Colonic mucosa (tissue), 4 donors: ENCODE data around the gene TMEM150A. TPM values are rescaled to one million over a fixed set of nuclear protein-coding genes. Genes with fewer than 3 reads are reported as not detected.

Experiments
- DNase-seq: peaks from one replicate; pipeline ENCODE4 v3.0.0-alpha.2; 2020
- H3K27ac ChIP-seq: fragments of 200-600 bp; one replicate; pipeline ENCODE4 v1.8.0; 2021
- H3K27me3 ChIP-seq: fragments of 200-600 bp; one replicate; pipeline ENCODE4 v1.8.0; 2021
- H3K36me3 ChIP-seq: fragments of 200-600 bp; one replicate; pipeline ENCODE4 v1.8.0; 2021
- H3K4me1 ChIP-seq: fragments of 200-600 bp; one replicate; pipeline ENCODE4 v1.8.0; 2021; ENCODE audit warnings: mild to moderate bottlenecking
- H3K4me3 ChIP-seq: fragments of 200-600 bp; one replicate; pipeline ENCODE4 v1.8.0; 2021
- H3K9ac ChIP-seq, 2 donors: one replicate each; pipeline ENCODE4 v1.7.0; 2013; ENCODE audit warnings: control low read depth in 2 of 2, low read depth in 2 of 2, low read length in 2 of 2
- H3K9me3 ChIP-seq: fragments of 200-600 bp; one replicate; pipeline ENCODE4 v1.8.0; 2021
- intact Hi-C: fragments of 100-400 bp; cut with DNase I; formaldehyde crosslinking; loops from one replicate; pipeline ENCODE4 v1.14.1; 2022
- total RNA-seq, 2 donors: library from RNA; stranded (reverse); fragmentation: NEBNext Ultra II Directional in 1 of 2; extraction: Animal tissue kit (Norgen Biotek cat#: 25700) in 1 of 2; gene quantifications; one replicate each; pipeline ENCODE4 v1.2.1, GENCODE V29; 2021
- TF ChIP-seq, protein P1 (sequence below): fragments of 200-600 bp; IDR thresholded peaks from one replicate; pipeline ENCODE4 v1.8.0; 2022; ENCODE audit warnings: antibody characterized with exemption, mild to moderate bottlenecking
- donor health status: healthy.
- donor health status: DM: no; HTN: no; CAD: no.
- donor health status: DM: no; HTN: no; CAD: no.

Gene TMEM150A
- total RNA-seq, 2 donors from 2014 or later = 5.2 to 7.2 TPM

DNA sequence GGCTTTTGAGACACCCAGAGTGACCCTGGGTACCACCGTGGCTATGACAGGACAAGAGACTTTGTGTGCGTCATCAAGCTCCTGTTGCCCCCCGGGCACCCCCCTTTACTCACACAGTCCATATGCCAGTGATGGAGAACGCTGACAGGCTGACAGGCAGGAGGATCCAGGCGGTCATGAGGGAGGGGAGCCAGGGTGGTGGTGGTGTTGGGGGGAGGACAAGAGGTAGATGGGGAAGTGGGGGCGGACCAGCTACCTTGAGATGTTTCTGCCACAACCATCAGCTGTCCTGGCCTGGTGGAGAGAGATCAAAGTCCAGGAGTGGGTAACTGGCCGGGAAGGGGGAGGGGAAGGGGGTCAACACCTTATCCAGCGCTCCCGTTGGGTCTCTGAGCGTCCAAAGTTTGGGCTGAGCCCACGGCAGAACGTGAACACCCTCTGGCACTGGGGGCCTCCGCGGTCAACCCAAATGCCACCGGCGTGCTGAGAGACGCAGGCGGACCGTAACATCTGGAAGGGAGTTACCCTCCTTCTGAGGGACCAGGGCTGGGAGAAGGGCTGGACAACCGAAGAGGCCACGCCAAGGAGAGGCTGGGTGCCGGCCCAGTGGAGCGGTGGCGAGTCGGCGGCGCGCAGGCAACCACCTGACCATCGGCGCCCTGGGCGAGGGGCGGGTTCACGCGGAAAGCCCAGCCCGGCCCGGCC lies 575 bp downstream of the TMEM150A start:
- Histone ChIP-seq H3K4me3 (peak overlapping the region; percentile 80), H3K4me1 (peaks cover 4% of the 10 kb centered on the region), H3K36me3 (no peaks in the 10 kb centered on the region), H3K27me3 (no peaks in the 10 kb centered on the region), H3K9ac (peak overlapping the region; percentile 60 to 83), H3K9me3 (no peaks in the 10 kb centered on the region), H3K27ac (peak overlapping the region; percentile 84)
- peak; percentile 65 for DNase-seq
- intact Hi-C loops = no loop called here
- TF ChIP-seq, protein P1, sequence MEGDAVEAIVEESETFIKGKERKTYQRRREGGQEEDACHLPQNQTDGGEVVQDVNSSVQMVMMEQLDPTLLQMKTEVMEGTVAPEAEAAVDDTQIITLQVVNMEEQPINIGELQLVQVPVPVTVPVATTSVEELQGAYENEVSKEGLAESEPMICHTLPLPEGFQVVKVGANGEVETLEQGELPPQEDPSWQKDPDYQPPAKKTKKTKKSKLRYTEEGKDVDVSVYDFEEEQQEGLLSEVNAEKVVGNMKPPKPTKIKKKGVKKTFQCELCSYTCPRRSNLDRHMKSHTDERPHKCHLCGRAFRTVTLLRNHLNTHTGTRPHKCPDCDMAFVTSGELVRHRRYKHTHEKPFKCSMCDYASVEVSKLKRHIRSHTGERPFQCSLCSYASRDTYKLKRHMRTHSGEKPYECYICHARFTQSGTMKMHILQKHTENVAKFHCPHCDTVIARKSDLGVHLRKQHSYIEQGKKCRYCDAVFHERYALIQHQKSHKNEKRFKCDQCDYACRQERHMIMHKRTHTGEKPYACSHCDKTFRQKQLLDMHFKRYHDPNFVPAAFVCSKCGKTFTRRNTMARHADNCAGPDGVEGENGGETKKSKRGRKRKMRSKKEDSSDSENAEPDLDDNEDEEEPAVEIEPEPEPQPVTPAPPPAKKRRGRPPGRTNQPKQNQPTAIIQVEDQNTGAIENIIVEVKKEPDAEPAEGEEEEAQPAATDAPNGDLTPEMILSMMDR = no peak

DNA sequence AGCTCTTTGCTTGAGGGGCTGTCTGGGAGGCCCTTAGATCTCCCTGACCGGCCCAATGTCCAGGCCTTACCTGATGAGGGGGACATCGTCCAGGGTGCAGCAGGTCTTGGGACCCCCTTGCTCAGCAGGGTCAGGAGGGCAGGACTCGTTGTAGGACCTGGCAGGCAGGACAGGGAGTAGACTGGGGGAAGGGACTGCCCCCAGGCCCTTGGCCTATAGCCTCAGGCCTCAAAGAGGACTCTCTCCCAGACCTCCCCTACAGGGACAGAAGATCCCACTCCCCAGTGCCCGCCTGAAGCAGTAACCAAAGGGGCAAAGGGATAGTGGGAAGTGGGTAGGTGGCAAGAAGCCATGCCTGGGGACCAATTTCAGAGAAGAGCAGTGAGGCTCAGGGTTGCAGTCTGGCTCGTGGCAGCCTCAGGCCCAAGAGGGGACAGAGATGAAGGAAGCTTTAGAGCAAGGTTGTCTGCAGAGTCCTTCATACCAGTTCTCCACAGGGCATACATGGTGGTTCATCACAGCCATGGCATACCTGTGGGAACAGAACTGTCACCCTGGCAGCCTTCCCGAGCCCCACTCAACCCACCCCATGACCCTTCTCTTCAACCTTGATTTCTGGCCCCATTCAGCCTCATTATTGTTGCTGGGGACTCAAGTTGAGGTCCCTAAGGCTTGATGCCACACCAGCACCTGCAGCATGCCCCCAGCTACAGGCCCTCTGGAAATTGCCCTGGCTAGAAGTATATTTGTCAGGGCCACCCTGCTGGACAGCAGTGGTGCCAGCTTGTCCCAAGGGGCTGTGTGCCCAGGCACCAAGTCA lies 1.3 kb downstream of the TMEM150A start:
- peaks cover 10% of the 10 kb centered on the region for H3K4me1 ChIP-seq
- H3K27me3 ChIP-seq = no peaks in the 10 kb centered on the region
- peak overlapping the region; percentile 80 for H3K4me3 ChIP-seq
- H3K27ac ChIP-seq = no peak overlapping the region
- DNase-seq = no peak
- no peaks in the 10 kb centered on the region for H3K36me3 ChIP-seq
- H3K9me3 ChIP-seq = no peaks in the 10 kb centered on the region
- peak overlapping the region; percentile 60 to 83 for H3K9ac ChIP-seq
- TF ChIP-seq, protein P1 = no peak
- intact Hi-C loops = no loop called here

DNA sequence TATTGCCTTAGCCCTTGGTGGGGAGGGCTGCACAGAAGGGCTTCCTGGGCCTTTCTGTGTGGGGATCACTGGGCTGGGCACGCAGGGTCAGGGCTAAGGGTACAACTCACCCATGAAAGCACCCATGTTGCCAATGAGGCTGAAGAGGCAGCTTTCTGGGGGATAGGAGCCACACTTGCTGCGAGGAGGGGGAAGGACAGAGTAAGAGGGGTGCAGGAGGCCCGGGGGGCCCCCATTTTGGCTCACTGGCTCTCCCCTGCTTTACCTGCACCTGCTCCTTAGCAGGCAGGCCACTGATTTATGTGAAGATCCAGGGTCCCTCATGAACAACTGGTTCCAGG lies 2.3 kb downstream of the TMEM150A start:
- Histone ChIP-seq H3K27ac (no peak overlapping the region), H3K27me3 (no peaks in the 10 kb centered on the region), H3K4me1 (peaks cover 10% of the 10 kb centered on the region), H3K4me3 (no peak overlapping the region), H3K36me3 (no peaks in the 10 kb centered on the region), H3K9me3 (no peaks in the 10 kb centered on the region), H3K9ac (no peak overlapping the region)
- intact Hi-C loops = no loop called here
- TF ChIP-seq, protein P1 = no peak
- DNase-seq = no peak

DNA sequence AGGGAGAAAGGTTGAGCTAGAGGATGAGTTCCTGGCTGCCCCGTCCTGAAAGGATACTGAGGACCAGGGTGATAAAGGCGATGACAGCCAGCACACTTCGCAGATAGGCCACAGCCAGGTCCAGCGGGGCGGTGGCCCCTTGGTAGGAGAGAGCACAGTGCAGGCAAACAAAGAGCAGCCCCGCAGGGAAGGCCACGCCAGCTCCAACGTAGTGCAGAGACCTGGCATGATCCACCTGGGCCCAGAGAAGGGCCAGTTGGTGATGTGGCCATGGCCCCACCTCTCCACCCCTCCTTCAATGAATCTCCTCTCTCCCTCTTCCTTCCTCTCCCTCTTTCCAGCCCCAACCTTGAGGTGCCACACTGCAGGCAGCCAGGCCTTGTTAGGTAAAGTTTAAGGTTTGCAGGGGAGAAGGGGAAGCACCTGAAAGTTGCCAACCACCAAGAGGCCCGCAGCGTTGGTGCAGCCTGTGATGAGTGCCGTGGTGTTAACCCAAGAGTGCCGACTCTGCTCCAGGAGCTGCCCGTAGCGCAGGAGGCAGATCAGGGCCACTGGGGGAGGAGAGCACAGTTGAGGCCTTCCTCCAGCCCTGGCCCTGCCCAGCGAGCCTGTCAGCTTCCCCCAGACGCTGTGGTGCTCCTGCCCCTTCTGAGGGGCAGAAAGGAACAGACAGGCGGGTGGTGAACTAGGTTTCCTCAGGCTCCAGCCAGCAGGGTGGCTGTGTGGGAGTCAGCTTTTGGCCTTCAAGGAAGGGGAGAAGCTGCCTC lies 2.8 kb downstream of the TMEM150A start:
- intact Hi-C loops = no loop called here
- Histone ChIP-seq H3K4me3 (no peak overlapping the region), H3K9me3 (no peaks in the 10 kb centered on the region), H3K4me1 (peaks cover 10% of the 10 kb centered on the region), H3K36me3 (no peaks in the 10 kb centered on the region), H3K27me3 (no peaks in the 10 kb centered on the region), H3K9ac (no peak overlapping the region), H3K27ac (no peak overlapping the region)
- no peak for DNase-seq
- TF ChIP-seq, protein P1 = no peak

DNA sequence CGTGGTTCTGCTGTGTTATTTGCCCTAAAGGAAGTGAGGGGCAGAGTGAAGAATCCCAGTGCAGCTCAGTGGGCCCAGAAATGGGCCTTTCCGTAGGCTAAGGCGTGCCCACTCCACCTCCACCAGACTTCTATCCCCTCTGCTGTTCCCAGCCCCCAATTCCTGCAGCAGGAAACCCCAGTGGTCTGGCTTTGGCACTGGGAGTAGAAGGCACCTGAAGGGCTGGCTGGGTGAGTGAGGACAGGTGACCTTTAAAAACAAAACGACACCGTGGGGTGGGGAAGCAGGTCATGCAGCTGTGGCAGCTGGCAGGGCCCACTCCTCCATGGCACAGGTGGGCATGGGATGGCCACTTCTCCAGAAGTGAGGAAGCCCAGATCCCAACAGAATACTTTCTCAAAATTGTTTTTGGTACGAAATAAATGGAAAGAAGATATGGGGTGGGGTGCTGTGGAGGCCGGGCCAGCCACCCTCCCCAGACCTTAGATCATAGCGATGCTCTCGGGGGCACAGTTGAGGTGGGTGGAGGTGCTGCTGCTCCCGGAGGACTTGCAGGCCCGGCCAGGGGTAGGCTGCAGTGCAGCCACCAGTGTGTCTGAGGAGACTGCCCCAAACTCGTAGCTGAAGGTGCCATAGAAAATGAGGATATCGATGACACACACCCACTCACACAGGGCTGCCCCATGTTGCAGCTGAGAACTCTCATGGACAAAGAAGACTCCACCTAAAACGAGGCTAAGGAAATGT lies 3.7 kb downstream of the TMEM150A start:
- intact Hi-C loops = no loop called here
- H3K4me3 ChIP-seq = no peak overlapping the region
- H3K27ac ChIP-seq = no peak overlapping the region
- H3K27me3 ChIP-seq = no peaks in the 10 kb centered on the region
- DNase-seq = no peak
- H3K36me3 ChIP-seq = no peaks in the 10 kb centered on the region
- no peaks in the 10 kb centered on the region for H3K9me3 ChIP-seq
- TF ChIP-seq, protein P1 = no peak
- no peak overlapping the region for H3K9ac ChIP-seq
- H3K4me1 ChIP-seq = peaks cover 7% of the 10 kb centered on the region
